SK-N-SH (cell line): ENCODE results near the gene SETD1A.
A peak's percentile ranks its signal among the peaks of the same experiment; 100 is the strongest.

Experiments
- CTCF ChIP-seq: fragments of 200-600 bp; sonication (generic); IDR thresholded peaks from 2 replicates; pipeline ENCODE4 v1.6.1; 2017; ENCODE audit warnings: antibody characterized with exemption, mild to moderate bottlenecking, moderate library complexity
- EP300 ChIP-seq, 2 experiments: IDR thresholded peaks; 2 replicates each; pipeline versions ENCODE4 v1.4.0 to v1.6.1; 2012; ENCODE audit warnings: borderline replicate concordance in 1 of 2, low read depth in 1 of 2, low read length in 1 of 2
- FOSL2 ChIP-seq: IDR thresholded peaks from 2 replicates; pipeline ENCODE4 v1.4.0; 2012; ENCODE audit warnings: low read depth, mild to moderate bottlenecking, moderate library complexity, borderline replicate concordance
- MAX ChIP-seq: IDR thresholded peaks from 2 replicates; pipeline ENCODE4 v1.4.0; 2012; ENCODE audit warnings: low read depth
- MXI1 ChIP-seq: IDR thresholded peaks from 2 replicates; pipeline ENCODE4 v1.6.1; 2012; ENCODE audit warnings: mild to moderate bottlenecking, low read depth, low read length, improper control_type of control experiment
- NRF1 ChIP-seq: IDR thresholded peaks from 2 replicates; pipeline ENCODE4 v1.6.1; 2012; ENCODE audit warnings: low read depth, mild to moderate bottlenecking, low read length
- PBX3 ChIP-seq: IDR thresholded peaks from 2 replicates; pipeline ENCODE4; 2012
- POLR2AphosphoS5 ChIP-seq: IDR thresholded peaks from 2 replicates; pipeline ENCODE4 v1.6.1; 2012; ENCODE audit warnings: low read depth, low read length
- RAD21 ChIP-seq: IDR thresholded peaks from 2 replicates; pipeline ENCODE4 v1.6.1; 2012; ENCODE audit warnings: mild to moderate bottlenecking, low read length
- RCOR1 ChIP-seq: fragments of 150-350 bp; IDR thresholded peaks from 2 replicates; pipeline ENCODE4 v1.6.1; 2017; ENCODE audit warnings: antibody characterized with exemption, low read length
- TAF1 ChIP-seq: IDR thresholded peaks from 2 replicates; pipeline ENCODE4 v1.6.1; 2012; ENCODE audit warnings: low read depth, mild to moderate bottlenecking, low read length, moderate library complexity, borderline replicate concordance
- USF2 ChIP-seq: fragments of 150-350 bp; IDR thresholded peaks from 2 replicates; pipeline ENCODE4 v1.6.1; 2017; ENCODE audit warnings: antibody characterized with exemption, low read length, low read depth, borderline replicate concordance
- YY1 ChIP-seq: IDR thresholded peaks from 2 replicates; pipeline ENCODE4 v1.4.0; 2012; ENCODE audit warnings: low read depth, mild to moderate bottlenecking

GRCh38 chr16:30947859-30948666 lies 9.5 kb upstream of the SETD1A start:
- TF ChIP-seq CTCF (no peak), RAD21 (no peak), NRF1 (0 out of 2 replicates have a peak, but pooled peaks have one; percentile 39), RCOR1 (no peak), PBX3 (peak; percentile 99), POLR2AphosphoS5 (no peak; the same call in 1 of the 2 replicates), MAX (no peak), TAF1 (no peak), YY1 (no peak), FOSL2 (no peak), USF2 (no peak), MXI1 (peak; percentile 96), EP300 (IDR thresholded peaks at IDR 0.05; ENCODE audit: borderline replicate concordance in 1 of 2, low read depth in 1 of 2, low read length in 1 of 2) (no peak)
